ENCODE measurements around the gene CBLC.

DNA sequence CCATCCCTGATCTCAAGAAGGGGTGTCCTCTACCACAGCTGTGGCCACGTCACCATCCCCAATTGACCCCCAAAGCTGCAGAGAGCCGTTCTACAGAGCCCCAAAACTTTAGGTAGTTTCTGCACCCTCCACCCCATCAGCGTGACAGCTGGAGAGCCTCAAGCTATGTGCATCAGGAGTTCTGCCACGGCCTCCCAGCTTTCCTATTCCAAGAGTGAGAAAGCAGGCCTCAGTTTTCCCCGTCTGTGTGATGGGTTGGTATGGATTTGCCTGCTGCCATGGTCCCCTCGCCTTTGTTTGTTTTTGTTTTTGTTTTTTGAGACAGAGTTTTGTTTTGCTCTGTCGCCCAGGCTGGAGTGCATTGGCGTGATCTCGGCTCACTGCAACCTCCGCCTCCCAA is 27.7 kb upstream of the CBLC start:
- TF ChIP-seq, protein P1, sequence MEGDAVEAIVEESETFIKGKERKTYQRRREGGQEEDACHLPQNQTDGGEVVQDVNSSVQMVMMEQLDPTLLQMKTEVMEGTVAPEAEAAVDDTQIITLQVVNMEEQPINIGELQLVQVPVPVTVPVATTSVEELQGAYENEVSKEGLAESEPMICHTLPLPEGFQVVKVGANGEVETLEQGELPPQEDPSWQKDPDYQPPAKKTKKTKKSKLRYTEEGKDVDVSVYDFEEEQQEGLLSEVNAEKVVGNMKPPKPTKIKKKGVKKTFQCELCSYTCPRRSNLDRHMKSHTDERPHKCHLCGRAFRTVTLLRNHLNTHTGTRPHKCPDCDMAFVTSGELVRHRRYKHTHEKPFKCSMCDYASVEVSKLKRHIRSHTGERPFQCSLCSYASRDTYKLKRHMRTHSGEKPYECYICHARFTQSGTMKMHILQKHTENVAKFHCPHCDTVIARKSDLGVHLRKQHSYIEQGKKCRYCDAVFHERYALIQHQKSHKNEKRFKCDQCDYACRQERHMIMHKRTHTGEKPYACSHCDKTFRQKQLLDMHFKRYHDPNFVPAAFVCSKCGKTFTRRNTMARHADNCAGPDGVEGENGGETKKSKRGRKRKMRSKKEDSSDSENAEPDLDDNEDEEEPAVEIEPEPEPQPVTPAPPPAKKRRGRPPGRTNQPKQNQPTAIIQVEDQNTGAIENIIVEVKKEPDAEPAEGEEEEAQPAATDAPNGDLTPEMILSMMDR (conservative IDR thresholded peaks at IDR 0.05), result no peak
- no peak for TF ChIP-seq EZH2 (IDR thresholded peaks at IDR 0.05; ENCODE audit: low read depth)

Measured in PC-9 (cell line).